H9 (cell line): ENCODE results near the gene IL1RL2. TPM values are rescaled to one million over a fixed set of nuclear protein-coding genes. Genes with fewer than 3 reads are reported as not detected.

Experiments used
- DNase-seq: peaks from one replicate; pipeline ENCODE4 v3.0.0-alpha.2; 2017
- H2AFZ ChIP-seq: one replicate; pipeline ENCODE4 v1.6.1; 2013; ENCODE audit warnings: mild to moderate bottlenecking, low read length, control low read depth, moderate library complexity
- H2AK5ac ChIP-seq: 2 replicates; pipeline ENCODE4 v1.6.1; 2013; ENCODE audit warnings: low read length, control low read depth, mixed read lengths; ENCODE audit not compliant: insufficient read length
- H2BK120ac ChIP-seq: one replicate; pipeline ENCODE4 v1.6.1; 2013; ENCODE audit warnings: low read depth, mild to moderate bottlenecking, low read length, control low read depth, inconsistent platforms; ENCODE audit not compliant: poor library complexity, severe bottlenecking
- H2BK12ac ChIP-seq: 2 replicates; pipeline ENCODE4 v1.6.1; 2013; ENCODE audit warnings: low read length, control low read depth, mixed read lengths, low read depth; ENCODE audit not compliant: insufficient read length
- H2BK15ac ChIP-seq: 2 replicates; pipeline ENCODE4 v1.6.1; 2013; ENCODE audit warnings: low read depth, low read length, control low read depth
- H2BK20ac ChIP-seq: one replicate; pipeline ENCODE4 v1.6.1; 2013; ENCODE audit warnings: low read depth, mild to moderate bottlenecking, low read length, control low read depth, inconsistent platforms; ENCODE audit not compliant: poor library complexity, severe bottlenecking
- H2BK5ac ChIP-seq: 2 replicates; pipeline ENCODE4 v1.6.1; 2013; ENCODE audit warnings: low read length, control low read depth, mixed read lengths; ENCODE audit not compliant: insufficient read length
- H3K14ac ChIP-seq: 2 replicates; pipeline ENCODE4 v1.6.1; 2013; ENCODE audit warnings: low read length, control low read depth; ENCODE audit not compliant: insufficient read depth
- H3K18ac ChIP-seq: 2 replicates; pipeline ENCODE4 v1.6.1; 2013; ENCODE audit warnings: low read depth, mild to moderate bottlenecking, mixed read lengths, low read length, control low read depth; ENCODE audit not compliant: insufficient read length
- H3K23ac ChIP-seq: 2 replicates; pipeline ENCODE4 v1.6.1; 2013; ENCODE audit warnings: low read length, control low read depth, mixed read lengths, low read depth; ENCODE audit not compliant: insufficient read length
- H3K23me2 ChIP-seq: 2 replicates; pipeline ENCODE4 v1.6.1; 2013; ENCODE audit warnings: low read depth, mild to moderate bottlenecking, mixed read lengths, low read length, control low read depth; ENCODE audit not compliant: insufficient read length, poor library complexity, severe bottlenecking
- H3K27ac ChIP-seq: 2 replicates; pipeline ENCODE4 v1.5.1; 2013; ENCODE audit warnings: low read length, control low read depth, mixed read lengths, low read depth; ENCODE audit not compliant: insufficient read length
- H3K27me3 ChIP-seq: 2 replicates; pipeline ENCODE4 v1.6.1; 2013; ENCODE audit warnings: low read length, control low read depth, inconsistent platforms; ENCODE audit not compliant: insufficient read depth
- H3K4ac ChIP-seq: 2 replicates; pipeline ENCODE4 v1.6.1; 2013; ENCODE audit warnings: low read depth, mild to moderate bottlenecking, control low read depth, inconsistent platforms, low read length, moderate library complexity
- H3K4me1 ChIP-seq: 2 replicates; pipeline ENCODE4 v1.6.1; 2013; ENCODE audit warnings: low read length, control low read depth, inconsistent platforms; ENCODE audit not compliant: insufficient read depth
- H3K4me2 ChIP-seq: 2 replicates; pipeline ENCODE4 v1.6.1; 2013; ENCODE audit warnings: low read length, control low read depth, mixed read lengths; ENCODE audit not compliant: insufficient read length, insufficient read depth
- H3K56ac ChIP-seq: 2 replicates; pipeline ENCODE4 v1.6.1; 2013; ENCODE audit warnings: low read depth, mild to moderate bottlenecking, mixed read lengths, low read length, control low read depth; ENCODE audit not compliant: insufficient read length
- H3K79me1 ChIP-seq: 2 replicates; pipeline ENCODE4 v1.6.1; 2013; ENCODE audit warnings: low read depth, mild to moderate bottlenecking, moderate library complexity, low read length, control low read depth, inconsistent platforms; ENCODE audit not compliant: insufficient read depth, poor library complexity, severe bottlenecking
- H3K79me2 ChIP-seq: 2 replicates; pipeline ENCODE4 v1.6.1; 2013; ENCODE audit warnings: low read length, control low read depth, inconsistent platforms; ENCODE audit not compliant: insufficient read depth
- H3K9ac ChIP-seq: 2 replicates; pipeline ENCODE4 v1.6.1; 2013; ENCODE audit warnings: low read length, control low read depth, mixed read lengths; ENCODE audit not compliant: insufficient read length; ENCODE audit errors: extremely low read depth
- H3K9me3 ChIP-seq: one replicate; pipeline ENCODE4 v1.6.1; 2013; ENCODE audit warnings: low read depth, low read length, inconsistent platforms; ENCODE audit not compliant: control insufficient read depth
- H3T11ph ChIP-seq: one replicate; pipeline ENCODE4 v1.6.1; 2013; ENCODE audit warnings: mild to moderate bottlenecking, low read length, control low read depth, inconsistent platforms
- H4K20me1 ChIP-seq: one replicate; pipeline ENCODE4 v1.6.1; 2013; ENCODE audit not compliant: control insufficient read depth, insufficient read length, insufficient read depth
- H4K5ac ChIP-seq: 2 replicates; pipeline ENCODE4 v1.6.1; 2013; ENCODE audit warnings: low read depth, mild to moderate bottlenecking, mixed read lengths, low read length, control low read depth; ENCODE audit not compliant: insufficient read length
- H4K8ac ChIP-seq: replicated peaks from 2 replicates; pipeline ENCODE4 v1.6.1; 2013; ENCODE audit warnings: low read length, control low read depth, mixed read lengths, low read depth; ENCODE audit not compliant: insufficient read length
- H4K91ac ChIP-seq: 2 replicates; pipeline ENCODE4 v1.6.1; 2013; ENCODE audit warnings: low read depth, mild to moderate bottlenecking, moderate library complexity, mixed read lengths, low read length, control low read depth; ENCODE audit not compliant: insufficient read length
- H3K27ac Mint-ChIP-seq, 3 experiments: 2 replicates in 2 of 3; 3 replicates in 1 of 3; pipeline ENCODE4 v1.8.0; 2020 to 2021; ENCODE audit warnings: mixed read lengths in 3 of 3, mild to moderate bottlenecking in 1 of 3, moderate library complexity in 1 of 3
- H3K27me3 Mint-ChIP-seq: 2 replicates; pipeline ENCODE4 v1.8.0; 2021; ENCODE audit warnings: low read depth, mild to moderate bottlenecking, moderate library complexity, mixed read lengths
- H3K36me3 Mint-ChIP-seq, 3 experiments: 2 replicates in 2 of 3; 3 replicates in 1 of 3; pipeline ENCODE4 v1.8.0; 2020 to 2021; ENCODE audit warnings: low read depth in 3 of 3, mixed read lengths in 3 of 3; ENCODE audit not compliant: insufficient read depth in 1 of 3
- H3K4me1 Mint-ChIP-seq, 2 experiments: 2 replicates each; pipeline ENCODE4 v1.8.0; 2020; ENCODE audit warnings: mixed read lengths in 2 of 2
- H3K4me3 Mint-ChIP-seq, 2 experiments: 2 replicates in 1 of 2; 3 replicates in 1 of 2; pipeline ENCODE4 v1.8.0; 2020 to 2021; ENCODE audit warnings: mild to moderate bottlenecking in 2 of 2, mixed read lengths in 2 of 2, moderate library complexity in 1 of 2
- H3K9me3 Mint-ChIP-seq, 2 experiments: 2 replicates in 1 of 2; 3 replicates in 1 of 2; pipeline ENCODE4 v1.8.0; 2020; ENCODE audit warnings: mild to moderate bottlenecking in 2 of 2, mixed read lengths in 2 of 2, moderate library complexity in 1 of 2
- CTCF ChIP-seq: fragments of 200-600 bp; sonication (generic); conservative IDR thresholded peaks from 3 replicates; pipeline ENCODE4 v1.8.0; 2021; ENCODE audit warnings: antibody characterized with exemption, mild to moderate bottlenecking
- WGBS: extraction: QIAGEN DNeasy Blood & Tissue Kit; methylation state at CpG from one replicate; pipeline ENCODE4 v1.1.7; 2013; ENCODE audit warnings: missing lambda C conversion rate, low lambda C conversion rate, mixed read lengths; ENCODE audit not compliant: insufficient read length; ENCODE audit errors: extremely low coverage; 5-methylcytosine and 5-hydroxymethylcytosine counted together
- total RNA-seq: library from RNA; stranded (reverse); gene quantifications from 2 replicates; pipeline ENCODE4 v1.2.1, GENCODE V29; 2021

Gene IL1RL2
- total RNA-seq, 1 experiment from 2014 or later, result not detected

GRCh38 chr2:102235491-102235890 is 48.7 kb downstream of the IL1RL2 start:
- H2BK5ac ChIP-seq, result no peak overlapping the region
- DNase-seq, result peak; percentile 55
- H3K27me3 ChIP-seq, result no peaks in the 10 kb centered on the region
- Mint-ChIP-seq H3K36me3 (no peaks in the 10 kb centered on the region), H3K9me3 (no peaks in the 10 kb centered on the region), H3K27me3 (no peaks in the 10 kb centered on the region; the same call in none of the 2 replicates), H3K4me3 (no peak overlapping the region), H3K27ac (no peak overlapping the region), H3K4me1 (peaks cover 3 to 7% of the 10 kb centered on the region in 2 experiments; a peak in 1 of 4 replicates)
- no peak overlapping the region for H4K91ac ChIP-seq
- peak; percentile 63 for TF ChIP-seq CTCF
- no peak overlapping the region for H3K27ac ChIP-seq
- no peaks in the 10 kb centered on the region for H3K79me2 ChIP-seq
- no peak overlapping the region for H2BK12ac ChIP-seq
- no peaks in the 10 kb centered on the region for H3K79me1 ChIP-seq
- H3K14ac ChIP-seq, result no peak overlapping the region
- no peaks in the 10 kb centered on the region for H3K4me1 ChIP-seq
- H2BK20ac ChIP-seq, result no peak overlapping the region
- H4K8ac ChIP-seq, result no peak overlapping the region
- no peak overlapping the region for H3K23ac ChIP-seq
- no peak overlapping the region for H3K4me2 ChIP-seq
- WGBS, result no CpG with 5 or more reads among the region's 5 CpGs
- no peak overlapping the region for H3K4ac ChIP-seq
- H3K23me2 ChIP-seq, result no peaks in the 10 kb centered on the region
- H4K20me1 ChIP-seq, result no peaks in the 10 kb centered on the region
- no peak overlapping the region for H2AFZ ChIP-seq
- H2BK120ac ChIP-seq, result no peak overlapping the region
- no peak overlapping the region for H3K18ac ChIP-seq
- no peak overlapping the region for H2AK5ac ChIP-seq
- no peak overlapping the region for H3K56ac ChIP-seq
- no peak overlapping the region for H3T11ph ChIP-seq
- no peaks in the 10 kb centered on the region for H3K9me3 ChIP-seq
- H4K5ac ChIP-seq, result no peak overlapping the region
- H3K9ac ChIP-seq, result no peak overlapping the region
- H2BK15ac ChIP-seq, result no peak overlapping the region
